ENCODE data around the gene DEF6. TPM values are rescaled to one million over a fixed set of nuclear protein-coding genes. Genes with fewer than 3 reads are reported as not detected.

Gene DEF6
- total and polyA plus RNA-seq, 2 of the 13 experiments (the other 11 are each of a cell fraction or from before 2014, with no cell fraction given) = 5.2 to 10.0 TPM

- TF ChIP-seq ZNF407 (CRISPR knock-in tag; IDR thresholded peaks at IDR 0.05; ENCODE audit: not compliant biosample characterization) = peak; percentile 24
- peak; percentile 49; the same call in 1 of the 2 replicates for TF ChIP-seq ZNF24 (IDR thresholded peaks at IDR 0.05)
- 0 out of 2 replicates have a peak, but pooled peaks have one; percentile 47 for TF ChIP-seq ZNF709 (CRISPR knock-in tag; IDR thresholded peaks at IDR 0.05)
- TF ChIP-seq ZBTB8A (CRISPR knock-in tag; IDR thresholded peaks at IDR 0.05; ENCODE audit: borderline replicate concordance, low read depth) = peak; percentile 76; the same call in 1 of the 2 replicates
- peak; percentile 54; the same call in 1 of the 2 replicates for TF ChIP-seq CBFB (CRISPR knock-in tag; IDR thresholded peaks at IDR 0.05)
- TF ChIP-seq ZFAT (CRISPR knock-in tag; conservative IDR thresholded peaks at IDR 0.05) = no peak
- TF ChIP-seq ZNF337 (CRISPR knock-in tag; IDR thresholded peaks at IDR 0.05; ENCODE audit: borderline replicate concordance, low read depth) = peak; percentile 72; the same call in 1 of the 2 replicates
- TF ChIP-seq MIER2 (CRISPR knock-in tag; IDR thresholded peaks at IDR 0.05) = peak; percentile 63
- TF ChIP-seq ATRX (CRISPR knock-in tag; IDR thresholded peaks at IDR 0.05; ENCODE audit: borderline replicate concordance) = no peak
- TF ChIP-seq ZNF724P (CRISPR knock-in tag; IDR thresholded peaks at IDR 0.05; ENCODE audit: borderline replicate concordance) = no peak
- peak; percentile 76; the same call in 1 of the 2 replicates for TF ChIP-seq ZNF556 (CRISPR knock-in tag; IDR thresholded peaks at IDR 0.05; ENCODE audit: borderline replicate concordance)
- TF ChIP-seq ZNF124 (CRISPR knock-in tag; IDR thresholded peaks at IDR 0.05) = peak; percentile 88
- TF ChIP-seq ZBTB10 (CRISPR knock-in tag; IDR thresholded peaks at IDR 0.05; ENCODE audit: borderline replicate concordance) = no peak
- TF ChIP-seq POLR2AphosphoS5 (IDR thresholded peaks at IDR 0.05; ENCODE audit: low read depth, low read length) = no peak
- peak; percentile 71; the same call in 1 of the 2 replicates for TF ChIP-seq ZNF205 (CRISPR knock-in tag; IDR thresholded peaks at IDR 0.05)
- no peak for TF ChIP-seq ZNF282 (IDR thresholded peaks at IDR 0.05; ENCODE audit: partially characterized antibody)
- TF ChIP-seq RARA (CRISPR knock-in tag; IDR thresholded peaks at IDR 0.05) = peak; percentile 82
- TF ChIP-seq SRF (IDR thresholded peaks at IDR 0.05; ENCODE audit: low read depth, low read length) = peak; percentile 30; the same call in 1 of the 2 replicates
- TF ChIP-seq MAFF (IDR thresholded peaks at IDR 0.05; ENCODE audit: low read depth, low read length) = peak; percentile 72
- TF ChIP-seq ZNF768 (CRISPR knock-in tag; IDR thresholded peaks at IDR 0.05) = peak; percentile 92; the same call in 1 of the 2 replicates
These were observed 62.9 kb downstream of the DEF6 start (continued) for GRCh38 chr6:35360349-35361138.

All from HepG2 (cell line).